ENCODE data around the gene SMIM8. TPM values are rescaled to one million over a fixed set of nuclear protein-coding genes. Genes with fewer than 3 reads are reported as not detected.
"Not testable (repeated sequence)": the region's sequence is repeated elsewhere in the genome, so short reads cannot be mapped to it uniquely, and the experiment has no call there.

The SMIM8 gene
- total RNA-seq, 4 donors from 2014 or later: 5.2 to 13.4 (median 8.1) TPM

- no peak for TF ChIP-seq CTCF (IDR thresholded peaks at IDR 0.05)
- TF ChIP-seq POLR2A (IDR thresholded peaks at IDR 0.05): no peak
- TF ChIP-seq EP300 (IDR thresholded peaks at IDR 0.05): no peak
- TF ChIP-seq POLR2AphosphoS5 (IDR thresholded peaks at IDR 0.05): no peak
- WGBS, 2 donors (ENCODE audit: low coverage in 1 of 2): 91% methylated on average over 3 of the region's 3 CpGs; no CpG with 5 or more reads in 1 of the 2 donors
- Histone ChIP-seq H3K27me3 (peaks cover 31% of the 10 kb centered on the region), H3K27ac (no peak overlapping the region), H3K4me3 (no peak overlapping the region), H3K4me1 (no peaks in the 10 kb centered on the region), H3K36me3 (no peaks in the 10 kb centered on the region), H3K9me3 (no peaks in the 10 kb centered on the region)
- no peak for ATAC-seq
Measured at GRCh38 chr6:87315071-87315470, 7.3 kb upstream of the SMIM8 start.

GRCh38 chr6:87319271-87319987, 3.0 kb upstream of the SMIM8 start:
- Histone ChIP-seq H3K27me3 (peaks cover 27% of the 10 kb centered on the region), H3K4me1 (peaks cover 0 to 11% (median 0%) of the 10 kb centered on the region in 3 donors), H3K9me3 (no peaks in the 10 kb centered on the region), H3K27ac (no peak overlapping the region), H3K4me3 (no peak overlapping the region), H3K36me3 (no peaks in the 10 kb centered on the region)
- WGBS, 2 donors (ENCODE audit: low coverage in 1 of 2): 74 to 76% methylated on average over 3 of the region's 3 CpGs
- TF ChIP-seq POLR2A (IDR thresholded peaks at IDR 0.05) (no peak), CTCF (IDR thresholded peaks at IDR 0.05) (no peak), POLR2AphosphoS5 (IDR thresholded peaks at IDR 0.05) (no peak), EP300 (IDR thresholded peaks at IDR 0.05) (no peak)
- no peak for ATAC-seq

GRCh38 chr6:87323880-87324279, 1.5 kb downstream of the SMIM8 start:
- H3K4me1 ChIP-seq: peaks cover 0 to 11% (median 0%) of the 10 kb centered on the region in 3 donors
- not testable (repeated sequence) for H3K4me3 ChIP-seq, H3K27ac ChIP-seq, H3K36me3 ChIP-seq, H3K27me3 ChIP-seq, ATAC-seq, H3K9me3 ChIP-seq
- 100% methylated on average over 1 of the region's 1 CpG; no CpG with 5 or more reads in 1 of the 2 donors for WGBS, 2 donors (ENCODE audit: low coverage in 1 of 2)

- peaks cover 0 to 23% (median 0%) of the 10 kb centered on the region in 3 donors for H3K4me1 ChIP-seq
- no peaks in the 10 kb centered on the region for H3K36me3 ChIP-seq
- H3K9me3 ChIP-seq: peaks cover 0 to 4% (median 0%) of the 10 kb centered on the region in 3 donors
- H3K4me3 ChIP-seq: no peak overlapping the region
- no peak for ATAC-seq
- H3K27ac ChIP-seq: no peak overlapping the region
- TF ChIP-seq EP300 (IDR thresholded peaks at IDR 0.05) (no peak), POLR2AphosphoS5 (IDR thresholded peaks at IDR 0.05) (no peak), POLR2A (IDR thresholded peaks at IDR 0.05) (no peak), CTCF (IDR thresholded peaks at IDR 0.05) (no peak)
- H3K27me3 ChIP-seq: no peaks in the 10 kb centered on the region
Measured at GRCh38 chr6:87330961-87331360, 8.6 kb downstream of the SMIM8 start.

GRCh38 chr6:87333033-87333432, 10.6 kb downstream of the SMIM8 start:
- Histone ChIP-seq H3K4me1 (peaks cover 0 to 23% (median 0%) of the 10 kb centered on the region in 3 donors), H3K27me3 (no peaks in the 10 kb centered on the region), H3K4me3 (no peak overlapping the region), H3K9me3 (no peaks in the 10 kb centered on the region), H3K36me3 (no peaks in the 10 kb centered on the region), H3K27ac (no peak overlapping the region)
- WGBS, 2 donors (ENCODE audit: low coverage in 1 of 2): 41% methylated on average over 2 of the region's 5 CpGs; no CpG with 5 or more reads in 1 of the 2 donors
- ATAC-seq: no peak
- TF ChIP-seq POLR2AphosphoS5 (IDR thresholded peaks at IDR 0.05) (no peak), CTCF (IDR thresholded peaks at IDR 0.05) (no peak), EP300 (IDR thresholded peaks at IDR 0.05) (no peak), POLR2A (IDR thresholded peaks at IDR 0.05) (no peak)
